SIG-M5 (cell line): ENCODE measurements around the gene PSMA7.

Source experiments
- DNase-seq: peaks from one replicate; lab custom pipeline; 2025; lab: John Stamatoyannopoulos, UW

PSMA7 gene

GRCh38 chr20:62171245-62171644 is 28.1 kb upstream of the PSMA7 start:
- no peak for DNase-seq

- DNase-seq: no peak
These were observed 27.3 kb upstream of the PSMA7 start for GRCh38 chr20:62170536-62170935.

- no peak for DNase-seq
These were observed 25.8 kb upstream of the PSMA7 start for GRCh38 chr20:62168890-62169435.

- no peak for DNase-seq
These were observed 24.9 kb upstream of the PSMA7 start for GRCh38 chr20:62168061-62168460.

GRCh38 chr20:62167474-62167873 is 24.3 kb upstream of the PSMA7 start:
- DNase-seq: no peak

- no peak for DNase-seq
These were observed 22.7 kb upstream of the PSMA7 start for GRCh38 chr20:62165762-62166399.

GRCh38 chr20:62164879-62165761 is 21.9 kb upstream of the PSMA7 start:
- no peak for DNase-seq

GRCh38 chr20:62163986-62164762 is 21.0 kb upstream of the PSMA7 start:
- DNase-seq: no peak

GRCh38 chr20:62163485-62163865 is 20.3 kb upstream of the PSMA7 start:
- DNase-seq: no peak

- DNase-seq: no peak
These were observed 19.7 kb upstream of the PSMA7 start for GRCh38 chr20:62162765-62163484.

- no peak for DNase-seq
These were observed 18.2 kb upstream of the PSMA7 start for GRCh38 chr20:62161347-62161746.

- no peak for DNase-seq
These were observed 17.7 kb upstream of the PSMA7 start for GRCh38 chr20:62160876-62161275.

- DNase-seq: no peak
These were observed 17.1 kb upstream of the PSMA7 start for GRCh38 chr20:62160253-62160652.

GRCh38 chr20:62159839-62160238 is 16.6 kb upstream of the PSMA7 start:
- DNase-seq: no peak

GRCh38 chr20:62159052-62159451 is 15.9 kb upstream of the PSMA7 start:
- DNase-seq: no peak

GRCh38 chr20:62158541-62158940 is 15.3 kb upstream of the PSMA7 start:
- no peak for DNase-seq

GRCh38 chr20:62158088-62158400 is 14.8 kb upstream of the PSMA7 start:
- no peak for DNase-seq

GRCh38 chr20:62157387-62158087 is 14.3 kb upstream of the PSMA7 start:
- no peak for DNase-seq

- no peak for DNase-seq
These were observed 13.6 kb upstream of the PSMA7 start for GRCh38 chr20:62156592-62157386.

GRCh38 chr20:62156254-62156556 is 13.0 kb upstream of the PSMA7 start:
- DNase-seq: no peak
